NCI-H2196 treated with DMSO at 0.1 percent for 48 hours (cell line): Measurements from ENCODE around the gene BRMS1.

Source experiments
- DNase-seq: peaks from one replicate; lab custom pipeline; 2025; ENCODE audit not compliant: unreplicated experiment; lab: John Stamatoyannopoulos, UW

BRMS1 gene

DNA sequence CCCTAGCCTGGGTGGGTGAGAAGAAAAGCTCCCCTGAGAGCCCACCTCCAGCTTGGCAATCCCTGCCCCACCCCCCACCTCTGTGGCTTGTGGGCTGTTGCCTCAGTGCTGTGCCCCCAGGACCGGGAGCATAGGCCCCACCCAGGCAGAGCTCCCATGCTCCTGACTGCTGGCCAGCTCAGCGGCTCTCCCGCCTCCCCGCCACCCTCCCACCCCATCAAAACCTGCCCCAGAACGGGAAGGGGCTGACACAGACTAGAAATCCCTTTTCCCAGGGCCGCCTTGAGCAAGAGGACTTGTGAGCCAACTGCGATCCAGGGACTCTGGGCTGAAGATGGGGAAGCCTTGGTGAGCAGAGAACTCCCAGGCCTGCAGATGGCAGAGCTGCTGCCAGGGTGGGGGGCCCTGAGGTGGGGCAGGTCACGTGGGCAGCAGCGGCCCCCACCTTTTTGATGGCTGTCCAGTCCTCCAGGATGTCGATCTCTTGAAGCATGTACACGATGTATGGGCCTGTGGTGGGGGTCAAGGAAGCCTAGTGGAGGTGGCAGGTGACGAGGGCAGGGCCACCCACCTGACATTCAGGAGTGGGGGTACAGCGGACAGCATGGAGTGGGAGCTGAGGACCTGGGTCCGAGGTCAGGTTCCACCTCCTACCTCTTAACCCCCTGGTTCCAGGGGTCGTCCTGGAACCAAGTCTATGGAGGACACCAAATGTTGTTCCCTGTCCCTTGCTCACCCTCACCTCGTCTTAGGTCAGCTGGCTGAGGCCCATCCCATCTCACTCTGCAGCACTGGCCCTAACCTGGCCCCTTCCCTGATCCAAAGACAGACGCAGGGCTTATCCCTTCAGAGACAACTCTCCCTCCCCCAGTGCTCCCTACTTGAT, 6.4 kb downstream of the BRMS1 start:
- no peak for DNase-seq

DNA sequence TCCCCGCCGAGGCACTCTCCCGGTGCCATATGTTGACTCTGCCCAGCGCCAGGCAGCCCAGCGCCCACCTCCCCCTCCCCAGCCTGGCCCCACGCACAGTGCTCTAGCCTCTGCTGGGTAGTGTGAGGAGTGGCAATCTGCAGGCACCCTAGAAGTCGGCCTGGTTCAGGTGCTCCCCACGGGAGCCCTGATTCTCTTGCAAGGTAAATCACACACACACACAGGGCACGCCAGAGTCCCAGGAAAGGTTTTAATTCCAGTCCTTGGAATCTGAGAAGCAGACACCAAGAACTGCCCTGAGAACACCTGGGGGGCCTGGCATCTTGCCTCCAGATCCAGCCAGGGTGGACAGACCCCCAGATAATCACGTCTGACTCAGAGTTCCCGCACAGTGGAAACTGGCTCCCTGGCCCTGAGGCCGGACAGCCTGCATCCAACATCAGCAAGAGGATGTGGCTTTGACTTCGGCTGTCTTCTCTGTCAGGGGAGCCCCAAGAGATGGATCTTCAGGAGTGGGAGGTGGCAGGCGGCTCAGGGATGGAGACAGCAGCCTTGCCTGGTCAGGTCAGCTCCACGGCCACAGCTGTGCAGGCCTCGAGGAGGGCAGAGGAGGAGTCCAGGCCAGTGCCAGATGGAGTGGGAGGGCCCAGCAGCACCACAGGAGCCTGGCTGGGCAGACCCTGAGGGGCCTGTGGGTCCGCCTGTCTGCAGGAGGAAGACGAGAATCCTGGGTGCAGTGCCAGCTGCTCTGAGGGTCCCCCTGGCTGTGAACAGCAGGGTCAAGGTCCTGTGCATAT, 7.6 kb downstream of the BRMS1 start:
- no peak for DNase-seq

DNA sequence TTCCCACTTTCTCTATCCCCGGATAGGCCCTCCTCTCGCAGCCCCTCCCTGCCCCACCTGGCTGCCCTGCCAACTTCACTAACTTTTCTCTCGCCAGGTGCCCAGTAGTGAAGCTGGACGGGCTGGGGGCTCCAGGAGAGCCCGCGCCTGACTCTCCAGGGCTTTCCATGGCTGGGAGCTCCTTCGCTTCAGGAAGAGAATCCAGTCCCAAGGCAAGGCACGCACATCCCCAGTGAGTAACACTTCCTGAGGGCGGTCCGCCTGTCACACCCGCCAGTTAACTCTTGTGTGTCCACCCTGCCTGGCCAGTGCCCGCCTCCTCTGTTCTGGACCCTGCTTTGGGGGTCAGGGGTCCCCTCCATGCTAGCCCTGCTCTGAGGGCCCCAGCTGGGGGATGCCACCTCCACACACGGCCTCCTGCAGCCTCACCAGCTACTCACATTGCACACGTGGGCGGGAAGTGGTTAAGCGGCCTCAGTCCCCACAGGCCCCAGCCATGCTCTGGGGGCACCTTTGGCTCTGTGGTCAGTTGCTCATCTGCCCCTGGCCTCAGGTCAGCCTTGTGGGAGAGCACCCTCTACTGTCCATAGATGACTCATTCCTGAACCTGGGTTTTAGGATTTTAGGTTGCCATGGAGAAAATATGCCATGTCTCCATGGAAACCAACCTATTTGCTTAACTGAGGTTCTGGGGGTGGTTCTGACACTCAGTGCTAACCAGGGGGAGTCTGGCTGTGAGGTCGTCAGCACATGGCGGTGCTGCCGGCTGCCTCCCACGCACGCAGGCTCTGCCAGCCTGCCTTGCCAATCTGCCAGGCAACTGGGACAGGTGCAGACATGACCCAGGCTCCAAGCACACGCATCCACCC, 8.4 kb downstream of the BRMS1 start, which contains the start of gene RIN1:
Gene RIN1, minus strand, starts transcription at position 201 of the 869 bp plus-strand sequence. Its CDS starts 32 bp downstream, at position 169.
- peak; percentile 82 for DNase-seq

DNA sequence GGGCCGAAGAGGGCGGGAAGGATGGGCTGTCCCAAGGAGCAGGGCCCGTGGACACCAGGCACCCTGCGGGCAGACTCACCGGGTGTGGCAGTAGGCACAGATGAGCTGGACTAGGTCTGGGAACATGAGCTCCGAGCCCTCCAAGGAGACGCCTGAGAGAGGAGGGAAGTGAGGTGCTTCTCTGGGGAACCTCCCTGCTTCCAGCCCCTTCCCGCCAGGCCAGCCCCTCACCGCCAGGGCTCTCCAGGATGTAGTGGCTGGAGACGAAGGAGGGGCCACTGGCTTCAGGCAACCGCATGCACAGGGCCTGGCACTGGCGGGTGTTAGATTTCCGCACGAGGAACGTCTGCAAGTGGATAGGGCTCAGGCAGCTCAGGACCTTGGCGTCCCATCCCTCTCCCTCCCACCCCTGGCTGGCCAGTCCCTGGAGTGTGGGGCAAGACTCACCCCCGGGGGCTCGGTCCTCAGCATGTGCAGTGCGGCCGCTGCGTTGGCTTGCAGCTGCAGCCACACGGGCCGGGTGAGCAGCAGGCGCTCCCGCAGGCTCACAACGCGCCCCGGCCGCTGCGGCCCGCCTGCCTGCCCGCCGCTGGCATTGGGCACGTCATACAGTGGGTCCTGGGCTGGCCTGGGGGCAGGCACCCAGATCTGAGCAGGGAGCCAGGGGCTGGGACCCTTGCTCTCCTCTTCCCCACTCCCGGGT, 9.2 kb downstream of the BRMS1 start:
- DNase-seq, result no peak

DNA sequence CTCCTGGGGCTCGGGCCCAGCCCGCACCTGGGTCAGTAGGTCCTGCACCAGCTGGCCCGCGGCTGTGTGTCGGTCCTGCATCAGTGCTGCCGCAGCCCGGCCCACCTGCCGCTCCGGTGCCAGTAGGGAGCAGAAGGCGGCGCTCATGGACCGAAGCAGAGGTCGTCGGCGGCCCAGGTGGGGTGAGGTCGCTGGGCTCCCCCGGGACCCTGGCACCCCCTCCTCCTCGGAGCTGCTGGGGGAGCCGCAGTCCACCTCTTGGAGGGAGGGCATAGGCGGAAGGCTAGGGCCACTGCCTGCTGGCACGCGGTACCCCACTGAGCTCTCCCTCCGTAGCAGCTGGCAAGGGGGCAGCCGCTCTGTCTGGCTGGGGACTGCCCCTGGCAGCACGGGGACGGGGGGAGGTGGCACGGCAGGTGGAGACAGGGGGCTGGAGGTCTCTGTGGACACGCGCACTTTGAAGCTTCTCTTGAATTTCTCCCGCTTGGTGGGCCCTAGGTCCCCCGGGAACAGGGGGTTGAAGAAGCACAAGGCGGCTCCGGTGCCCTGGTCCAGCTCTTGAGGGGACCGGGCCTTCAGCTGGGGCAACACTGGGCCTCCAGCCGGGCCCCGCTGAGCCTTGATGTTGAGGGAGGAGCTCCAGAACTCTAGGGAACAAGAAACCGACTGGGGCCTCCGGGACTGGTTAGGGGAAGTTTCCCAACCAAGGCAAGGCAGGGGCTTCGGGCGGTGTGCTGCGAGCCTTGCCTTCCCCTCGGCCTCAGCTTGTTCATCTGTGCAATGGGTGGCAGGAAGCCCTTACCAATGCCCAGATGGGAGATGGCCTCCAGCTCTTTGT, 10.1 kb downstream of the BRMS1 start:
- DNase-seq, result no peak

DNA sequence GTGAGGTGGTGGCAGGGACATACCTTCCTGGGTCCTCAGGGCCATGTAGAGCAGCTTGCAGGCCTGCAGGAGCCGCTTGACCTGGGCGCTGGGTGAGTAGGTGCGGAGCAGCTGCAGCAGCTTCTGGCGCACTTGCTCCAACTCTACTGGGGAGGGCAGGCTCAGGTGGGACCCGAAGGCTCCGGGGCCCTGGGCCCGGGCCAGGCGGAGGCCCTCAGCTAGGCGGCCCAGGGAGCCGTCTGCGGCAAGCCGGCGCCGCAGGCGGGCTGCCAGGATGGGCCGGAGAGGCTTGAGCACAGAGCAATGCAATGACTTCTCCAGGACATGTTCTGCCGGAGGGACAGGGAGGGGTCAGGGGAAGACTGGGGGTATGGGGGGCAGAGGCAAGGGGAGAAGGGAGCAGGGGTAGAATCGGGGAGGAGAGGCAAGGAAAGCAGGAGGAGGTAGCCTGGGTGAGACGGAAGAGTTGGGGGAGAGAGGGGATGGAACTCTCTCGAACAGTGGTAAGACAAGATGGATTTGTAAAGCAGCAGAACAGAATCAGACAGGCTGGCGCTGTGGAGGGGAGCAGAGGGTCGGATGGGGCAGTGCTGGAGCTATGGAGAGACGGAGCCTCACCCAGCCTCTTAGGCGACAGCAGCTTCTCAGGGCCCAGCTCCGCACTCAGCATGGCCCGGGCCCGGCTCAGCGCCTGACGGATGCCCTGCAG, 10.9 kb downstream of the BRMS1 start:
- no peak for DNase-seq

DNA sequence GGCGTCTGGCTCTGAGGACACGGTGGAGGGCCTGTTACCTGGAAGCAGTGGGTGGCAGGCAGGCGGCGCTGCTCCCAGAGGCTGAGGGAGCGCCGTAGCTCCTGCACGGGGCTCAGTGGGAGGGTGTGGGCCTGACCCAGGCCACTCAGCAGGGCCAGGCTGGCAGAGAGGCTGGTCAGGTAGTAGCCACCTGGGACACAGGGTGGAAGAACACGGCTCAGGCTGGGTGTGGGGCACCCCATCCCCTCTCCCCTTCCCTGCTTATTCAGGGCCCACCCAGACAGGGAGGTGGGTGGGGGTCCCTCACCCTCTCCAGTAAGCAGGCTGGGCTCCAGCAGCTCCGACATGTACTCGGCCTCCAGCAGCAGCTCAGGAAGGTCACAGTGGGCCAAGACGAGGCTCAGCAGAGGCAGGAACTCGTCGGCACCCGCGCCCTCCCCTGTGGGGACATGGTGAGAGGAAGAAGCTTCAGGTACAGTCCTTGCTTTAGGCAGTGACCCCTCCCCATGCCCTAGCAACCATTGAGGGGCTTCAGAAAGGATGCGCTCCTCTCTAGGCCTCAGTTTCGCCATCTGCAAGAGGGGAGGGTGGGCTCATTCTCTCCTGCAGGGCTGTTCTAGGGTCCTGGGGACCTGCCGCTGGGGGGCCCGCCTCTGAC, 11.6 kb downstream of the BRMS1 start:
- no peak for DNase-seq

DNA sequence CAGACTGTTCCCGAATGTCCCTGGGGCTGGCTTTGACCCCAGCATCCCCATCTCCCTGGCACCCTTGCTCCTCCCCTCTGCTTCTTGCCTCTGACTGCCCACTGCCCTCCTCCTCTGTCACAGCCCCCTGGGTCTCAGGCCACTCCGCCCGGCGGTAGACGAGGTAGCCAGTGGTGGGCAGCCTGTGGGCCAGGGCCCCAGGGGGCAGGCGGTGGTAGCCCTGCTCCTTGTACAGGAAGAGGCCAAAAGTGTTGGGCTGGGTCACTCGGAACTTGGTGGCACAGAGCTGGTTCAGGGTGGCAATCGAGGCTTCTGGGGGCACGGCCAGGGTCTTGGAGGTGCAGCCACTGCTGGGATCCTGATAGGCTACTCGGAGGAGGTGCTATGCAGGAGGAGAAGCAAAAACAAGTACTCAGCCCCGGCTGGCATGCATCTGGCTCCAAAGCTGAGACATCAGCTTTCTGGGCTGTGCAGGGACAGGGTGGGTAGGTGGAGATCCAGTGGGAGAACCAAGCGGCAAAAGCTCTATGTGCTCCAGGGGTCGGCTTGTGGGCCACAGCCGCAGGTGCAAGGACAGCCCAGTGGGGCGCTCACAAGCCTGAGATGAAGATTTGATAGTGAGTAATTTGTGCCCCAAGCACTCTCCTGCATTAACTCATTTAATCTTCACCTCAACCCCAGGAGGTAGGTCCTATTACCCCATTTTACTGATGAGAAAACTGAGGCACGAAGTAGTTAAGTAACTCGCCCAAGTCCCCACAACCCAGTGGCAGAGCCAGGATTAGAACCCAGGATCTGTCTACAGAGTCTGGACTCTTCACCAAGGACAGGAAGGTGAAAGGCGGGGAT, 12.3 kb downstream of the BRMS1 start:
- no peak for DNase-seq

DNA sequence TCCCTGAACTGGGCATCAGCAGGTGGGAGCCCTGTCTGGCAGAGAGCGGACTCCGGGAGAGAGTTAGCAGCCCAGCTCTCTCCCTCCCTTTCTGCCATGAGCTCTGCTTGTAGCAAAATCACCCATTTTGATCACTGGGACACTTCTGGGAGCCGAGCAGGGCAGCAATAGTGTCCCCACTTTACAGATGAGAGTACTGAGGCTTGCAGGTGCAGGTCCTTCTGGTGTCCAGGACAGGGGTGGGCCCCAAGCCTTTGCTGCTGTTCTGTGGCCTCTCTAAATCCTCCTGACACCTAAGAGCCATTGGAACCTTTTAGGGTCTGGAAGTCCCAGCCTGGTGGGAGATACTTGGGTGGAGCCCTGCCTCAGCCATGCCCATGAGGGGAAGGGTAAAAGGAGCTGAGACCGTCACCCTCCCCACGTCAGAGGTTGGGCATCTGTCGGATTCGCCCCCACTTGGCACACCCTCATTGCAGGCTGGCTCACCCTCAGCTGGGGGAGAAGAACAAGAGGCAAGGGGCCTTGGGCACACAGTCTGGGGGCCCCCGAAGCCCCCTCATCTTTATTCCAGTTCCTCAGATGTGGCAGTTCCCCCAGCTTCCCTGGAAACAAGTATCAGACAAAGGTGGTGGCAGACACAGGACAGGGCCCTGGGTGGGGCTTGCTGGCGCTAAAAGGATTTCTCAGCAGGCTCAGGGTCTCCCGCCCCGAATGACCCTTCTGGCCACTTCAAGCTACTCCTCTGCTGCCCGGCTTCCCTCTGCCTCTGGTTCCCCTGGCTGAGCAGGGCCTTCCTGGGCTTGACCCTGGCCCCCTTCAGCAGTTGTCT, 13.1 kb downstream of the BRMS1 start:
- no peak for DNase-seq

DNA sequence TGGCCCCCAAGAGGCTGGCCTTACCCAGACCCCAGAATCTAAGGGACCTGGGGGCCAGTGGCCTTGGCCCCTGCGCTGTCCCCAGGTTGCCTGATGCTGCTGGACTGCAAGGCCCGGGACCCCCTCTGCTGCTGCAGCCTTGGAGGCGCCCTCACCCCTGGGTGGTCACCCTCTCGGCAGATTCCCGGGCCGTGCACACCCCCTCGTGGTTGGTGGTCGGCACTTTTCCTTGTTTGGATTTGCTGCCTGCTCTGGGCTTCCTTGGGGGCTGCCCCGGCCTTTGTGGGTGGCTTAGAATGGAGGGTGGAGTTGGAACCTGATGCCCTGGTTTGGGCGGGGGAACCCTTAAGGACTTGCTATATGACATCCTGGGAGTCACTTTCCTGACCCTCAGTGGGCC, 14.0 kb downstream of the BRMS1 start:
- no peak for DNase-seq

DNA sequence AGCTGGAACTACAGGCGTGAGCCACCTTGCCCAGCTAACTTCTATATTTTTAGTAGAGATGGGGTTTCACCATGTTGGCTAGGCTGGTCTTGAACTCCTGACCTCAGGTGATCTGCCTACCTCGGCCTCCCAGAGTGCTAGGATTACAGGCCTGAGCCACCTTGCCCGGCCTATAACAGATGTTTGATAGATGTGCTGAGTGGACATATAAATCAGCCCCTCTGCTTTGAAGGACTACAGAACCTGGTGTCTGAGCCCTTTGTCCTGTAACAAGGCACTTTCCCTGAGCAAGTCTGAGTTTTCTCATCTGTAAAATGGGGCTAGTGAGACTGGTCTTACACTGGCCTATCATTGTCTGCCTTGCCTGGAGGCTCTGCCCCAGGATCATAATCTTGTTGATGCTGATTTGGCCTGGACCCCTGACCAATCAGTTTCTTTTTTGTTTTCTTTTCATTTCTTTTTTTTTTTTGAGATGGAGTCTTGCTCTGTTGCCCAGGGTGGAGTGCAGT, 15.7 kb downstream of the BRMS1 start:
- DNase-seq, result no peak

DNA sequence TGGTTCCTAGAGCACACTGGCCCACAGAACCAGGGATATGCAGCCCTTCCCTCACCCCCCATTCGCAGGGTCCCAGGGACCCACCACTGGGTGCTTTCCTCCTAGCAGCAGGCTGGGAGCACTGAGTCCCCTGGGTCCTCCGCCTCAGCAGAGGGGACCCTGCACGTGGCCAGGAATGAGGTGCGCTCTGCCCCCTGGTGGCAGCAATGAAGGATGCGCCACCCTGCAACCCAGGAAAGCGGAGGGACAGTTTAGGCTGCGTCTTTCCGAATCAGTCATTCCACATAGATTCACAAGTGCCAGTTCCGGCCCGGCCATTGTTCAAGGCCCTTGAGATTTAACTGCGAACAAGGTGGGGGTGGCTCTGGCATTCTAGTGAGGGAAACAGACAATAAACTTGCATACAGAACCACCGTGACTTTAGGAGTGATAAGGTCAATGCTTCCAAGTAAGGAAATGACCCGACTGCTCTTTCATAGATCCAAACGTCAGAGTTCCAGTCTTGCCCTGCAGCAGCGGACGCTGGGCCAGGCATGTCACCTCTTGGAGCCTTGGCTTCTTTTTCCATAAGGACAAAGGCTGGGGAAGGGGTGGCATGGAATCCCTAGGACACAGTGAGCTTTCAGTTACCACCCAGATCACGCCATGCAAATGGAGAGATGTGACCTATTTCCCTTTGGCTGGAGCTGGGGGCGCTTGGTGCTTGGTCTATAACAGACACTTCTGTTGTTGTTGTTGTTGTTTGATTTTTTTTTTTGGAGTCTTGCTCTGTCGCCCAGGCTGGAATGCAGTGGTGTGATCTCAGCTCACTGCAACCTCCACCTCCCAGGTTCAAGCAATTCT, 16.4 kb downstream of the BRMS1 start:
- peak; percentile 64 for DNase-seq

DNA sequence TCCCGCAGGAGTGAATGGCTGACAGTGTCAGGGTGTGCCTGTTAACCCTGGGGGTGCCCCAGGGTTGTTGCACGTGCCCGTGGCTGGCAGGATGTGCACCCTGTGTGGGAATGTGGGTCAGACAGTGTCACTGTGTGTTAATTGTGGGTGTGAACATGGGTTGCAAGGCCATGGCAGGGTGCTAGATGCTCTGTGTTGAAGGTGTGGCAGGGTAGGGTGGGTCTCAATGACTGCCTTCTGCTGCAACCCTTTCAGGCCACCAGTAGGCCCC, 16.9 kb downstream of the BRMS1 start:
- no peak for DNase-seq

DNA sequence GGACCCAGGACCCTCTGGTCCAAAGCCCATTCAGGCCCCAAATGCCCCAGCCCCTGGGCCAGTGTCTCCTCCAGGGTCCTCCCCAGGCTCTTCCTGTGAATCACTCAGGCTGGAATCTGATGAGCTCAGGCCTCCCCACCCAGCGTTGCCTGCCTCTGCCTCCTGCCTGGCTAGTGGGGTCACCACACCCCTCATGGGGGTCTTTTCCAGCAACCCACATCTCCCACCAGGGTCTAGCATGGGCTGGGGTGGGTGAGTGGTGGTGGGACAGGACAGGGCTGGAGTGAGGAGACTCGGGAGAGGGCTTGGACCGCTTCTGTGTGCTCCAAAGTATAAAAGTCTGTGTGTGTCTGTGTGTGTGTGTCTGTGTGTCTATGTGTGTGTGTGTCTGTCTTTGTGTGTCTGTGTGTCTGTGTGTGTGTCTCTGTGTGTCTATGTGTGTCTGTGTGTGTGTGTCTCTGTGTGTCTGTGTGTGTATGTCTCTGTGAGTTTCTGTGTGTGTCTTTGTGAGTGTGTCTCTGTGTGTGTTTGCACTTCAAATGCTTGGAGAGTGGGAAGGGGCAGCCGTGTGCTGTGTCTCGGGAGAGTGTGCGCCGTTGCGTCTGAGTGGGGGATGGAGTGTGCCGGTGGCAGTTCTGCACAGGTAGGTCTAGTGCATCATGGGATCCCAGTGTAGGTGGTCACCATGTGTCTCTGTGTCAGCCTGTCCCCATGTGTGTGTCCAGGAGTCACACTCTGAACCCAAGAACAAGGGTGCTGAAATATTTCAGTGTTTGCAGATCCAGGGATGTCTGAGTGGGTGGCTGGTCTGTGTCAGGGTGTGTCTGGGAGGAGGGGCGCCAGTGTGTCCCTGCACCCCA, 17.5 kb downstream of the BRMS1 start:
- DNase-seq, result no peak
